K562 (cell line): ENCODE measurements around the gene TEX28.
"Not testable (repeated sequence)": the region's sequence is repeated elsewhere in the genome, so short reads cannot be mapped to it uniquely, and the experiment has no call there.

Experiments used
- FOS ChIP-seq: IDR thresholded peaks from 3 replicates; pipeline ENCODE4 v1.6.1; 2011; ENCODE audit not compliant: insufficient read length; ENCODE audit errors: extremely low read depth
- MAX ChIP-seq: sonication (generic); formaldehyde crosslinking; IDR thresholded peaks from 2 replicates; pipeline ENCODE4 v1.9.0; 2022; ENCODE audit warnings: mild to moderate bottlenecking, missing genetic modification reagents
- PBX2 ChIP-seq, 2 experiments: IDR thresholded peaks in 1 of 2; conservative IDR thresholded peaks in 1 of 2; 2 replicates each; pipeline ENCODE4 v1.6.1; 2016; ENCODE audit warnings: low read depth in 2 of 2, mild to moderate bottlenecking in 1 of 2, missing compliant biosample characterization in 1 of 2, missing genetic modification characterization in 1 of 2, moderate library complexity in 1 of 2
- POLR2A ChIP-seq: fragments of 450-650 bp; conservative IDR thresholded peaks from 2 replicates; pipeline ENCODE4 v1.6.1; 2016
- RCOR1 ChIP-seq, 2 experiments: IDR thresholded peaks; 2 replicates each; pipeline ENCODE4 v1.6.1; 2012; ENCODE audit warnings: low read depth in 2 of 2, low read length in 2 of 2, borderline replicate concordance in 1 of 2, improper control_type of control experiment in 1 of 2

DNA sequence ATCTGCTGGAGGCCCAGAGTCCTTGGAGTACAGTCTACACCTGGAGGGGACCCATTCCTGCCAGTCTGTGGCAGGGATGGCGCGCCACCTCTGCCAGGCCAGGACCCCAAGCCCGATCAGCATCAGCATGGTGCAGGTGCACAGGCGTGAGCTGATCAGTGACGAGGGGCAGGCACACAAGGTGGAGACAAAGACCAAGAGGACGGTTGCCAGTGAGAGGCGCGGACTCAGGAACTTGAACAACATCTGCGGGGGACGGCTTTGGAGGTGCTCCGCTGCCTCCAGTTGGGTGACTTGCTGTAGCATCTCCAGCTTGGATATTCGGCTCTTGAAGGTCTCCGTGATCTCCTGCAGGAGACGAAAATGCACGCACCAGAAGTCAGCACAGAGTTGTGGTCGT is 61.3 kb downstream of the TEX28 start:
- TF ChIP-seq MAX; RCOR1 (IDR thresholded peaks at IDR 0.05; ENCODE audit: borderline replicate concordance in 1 of 2, low read depth in 2 of 2, low read length in 2 of 2); FOS; PBX2 (CRISPR knock-in tag; IDR thresholded peaks at IDR 0.05; ENCODE audit: low read depth); PBX2 (tag; conservative IDR thresholded peaks at IDR 0.05; ENCODE audit: low read depth); POLR2A: not testable (repeated sequence)
